ENCODE results near the gene S100A14. TPM values are rescaled to one million over a fixed set of nuclear protein-coding genes. Genes with fewer than 3 reads are reported as not detected.
A peak's percentile ranks its signal among the peaks of the same experiment; 100 is the strongest.

The S100A14 gene
- total and polyA plus RNA-seq, 2 of the 4 experiments (the other 2 are of a cell fraction), result 0.10 TPM; not detected in 1

DNA sequence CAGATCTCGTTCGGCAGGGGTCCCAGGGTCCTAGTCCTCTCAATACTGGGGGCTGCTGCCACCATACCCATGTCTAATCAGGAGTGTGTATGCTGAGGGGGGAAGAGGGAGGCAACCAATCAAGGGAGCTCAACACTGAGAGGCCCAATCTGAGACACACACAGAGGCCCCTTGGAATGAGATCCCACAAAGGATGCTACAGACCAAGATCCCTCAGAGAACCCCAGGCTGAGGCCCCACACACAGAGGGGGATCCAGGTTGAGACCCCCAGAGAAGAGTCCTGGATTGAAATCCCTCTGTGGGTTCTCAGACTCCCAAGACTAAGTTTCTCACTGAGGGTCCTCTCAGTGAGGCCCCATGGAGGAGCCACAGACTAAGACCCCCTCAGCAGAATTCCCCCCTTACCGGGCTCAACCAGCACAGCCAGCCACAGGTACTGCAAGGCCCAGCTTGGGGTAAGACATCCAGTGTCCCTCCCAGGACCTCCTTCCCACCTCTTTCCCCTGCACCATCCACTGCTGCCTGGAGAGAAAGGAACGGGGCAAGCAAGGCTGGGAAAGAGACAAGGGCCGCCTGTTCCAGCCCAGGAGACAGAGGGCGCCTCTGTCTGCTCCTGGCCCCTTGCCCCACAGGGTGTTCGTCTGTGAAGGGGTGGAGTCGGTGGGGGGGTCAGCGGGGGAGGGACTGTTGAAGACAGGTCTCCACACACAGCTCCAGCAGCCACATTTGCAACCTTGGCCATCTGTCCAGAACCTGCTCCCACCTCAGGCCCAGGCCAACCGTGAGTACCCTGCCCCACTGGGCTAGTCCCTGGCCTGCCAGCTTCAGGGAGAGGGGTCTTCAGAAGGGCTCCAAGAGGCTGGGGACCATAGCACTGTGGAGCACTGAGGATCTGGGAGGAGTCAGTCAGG, 11.8 kb upstream of the S100A14 start, which contains the start of gene S100A1:
Gene S100A1, plus strand, starts transcription at position 720 of the 912 bp plus-strand sequence. CDS start 2,088 bp downstream, outside the sequence.
- Histone ChIP-seq H2AK5ac (ENCODE audit: low read depth, low read length) (peak within 1 kb of the TSS; percentile 99), H3K4me1 (ENCODE audit: control insufficient read depth, insufficient read depth, low read length) (peaks cover 14% of the 10 kb centered on the region), H3K18ac (ENCODE audit: low read depth, low read length) (peak within 1 kb of the TSS; percentile 73), H2BK15ac (ENCODE audit: low read depth, low read length) (peak within 1 kb of the TSS; percentile 84; the same call in 2 of the 3 replicates), H2BK20ac (ENCODE audit: low read depth, low read length) (peak within 1 kb of the TSS; percentile 81), H3K79me1 (ENCODE audit: low read depth in 1 of 2, low read length in 2 of 2) (peaks cover 24 to 32% of the 10 kb centered on the region in 2 experiments), H3K23ac (ENCODE audit: low read depth, low read length) (peak within 1 kb of the TSS; percentile 84), H4K20me1 (ENCODE audit: insufficient read depth, low read length) (no peaks in the 10 kb centered on the region), H2BK120ac (ENCODE audit: low read depth, low read length) (peak within 1 kb of the TSS; percentile 85), H2AFZ (replicated peaks; ENCODE audit: low read length, poor library complexity) (peak within 1 kb of the TSS; percentile 84), H3K14ac (replicated peaks; ENCODE audit: low read depth, low read length) (peak within 1 kb of the TSS; percentile 99), H3K9me3 (ENCODE audit: control insufficient read depth, insufficient read depth, low read length) (no peaks in the 10 kb centered on the region), H3K27me3 (ENCODE audit: control insufficient read depth, insufficient read depth, low read length) (no peaks in the 10 kb centered on the region), H3K56ac (ENCODE audit: extremely low read depth, insufficient read depth, low read length) (peak within 1 kb of the TSS; percentile 94), H3K9me1 (ENCODE audit: insufficient read depth, low read length) (peaks cover 29% of the 10 kb centered on the region), H2AK9ac (replicated peaks; ENCODE audit: low read depth, low read length, poor library complexity) (peak within 1 kb of the TSS; percentile 97), H2BK5ac (ENCODE audit: low read depth, low read length, poor library complexity, severe bottlenecking) (peak within 1 kb of the TSS; percentile 92), H4K5ac (ENCODE audit: low read depth, low read length) (peak within 1 kb of the TSS; percentile 87), H3K4ac (ENCODE audit: low read depth, low read length) (peak within 1 kb of the TSS; percentile 96), H4K91ac (ENCODE audit: insufficient read depth, low read depth, low read length) (peak within 1 kb of the TSS; percentile 97), H4K8ac (ENCODE audit: low read depth in 2 of 2, low read length in 2 of 2) (peak within 1 kb of the TSS; percentile 87 to 94), H3K4me3 (ENCODE audit: insufficient read depth, low read depth, low read length) (peak within 1 kb of the TSS; percentile 54), H3K27ac (ENCODE audit: insufficient read depth, low read length) (peak within 1 kb of the TSS; percentile 96), H3K4me2 (ENCODE audit: low read depth, low read length) (peak within 1 kb of the TSS; percentile 83), H3K9ac (ENCODE audit: low read depth, low read length) (peak within 1 kb of the TSS; percentile 85), H3K36me3 (ENCODE audit: control insufficient read depth, insufficient read depth, low read length) (peaks cover 9% of the 10 kb centered on the region; the same call in 1 of the 2 replicates)
- TF ChIP-seq MXI1 (IDR thresholded peaks at IDR 0.05; ENCODE audit: borderline replicate concordance, low read depth, low read length) (no peak), MAZ (IDR thresholded peaks at IDR 0.05; ENCODE audit: borderline replicate concordance, low read depth, low read length) (no peak), CEBPB (IDR thresholded peaks at IDR 0.05; ENCODE audit: low read depth, low read length) (no peak), BHLHE40 (IDR thresholded peaks at IDR 0.05; ENCODE audit: low read depth, low read length) (no peak), SMC3 (IDR thresholded peaks at IDR 0.05; ENCODE audit: low read depth, low read length) (no peak), RFX5 (IDR thresholded peaks at IDR 0.05; ENCODE audit: low read depth, low read length) (no peak), RAD21 (IDR thresholded peaks at IDR 0.05; ENCODE audit: low read length) (no peak), POLR2A (IDR thresholded peaks at IDR 0.05; ENCODE audit: low read depth, low read length) (no peak), FOS (IDR thresholded peaks at IDR 0.05; ENCODE audit: low read depth, low read length) (no peak), RCOR1 (IDR thresholded peaks at IDR 0.05; ENCODE audit: insufficient replicate concordance, low read length) (no peak), CHD1 (IDR thresholded peaks at IDR 0.05; ENCODE audit: low read depth, low read length) (no peak)
- TF ChIP-seq, protein P1, sequence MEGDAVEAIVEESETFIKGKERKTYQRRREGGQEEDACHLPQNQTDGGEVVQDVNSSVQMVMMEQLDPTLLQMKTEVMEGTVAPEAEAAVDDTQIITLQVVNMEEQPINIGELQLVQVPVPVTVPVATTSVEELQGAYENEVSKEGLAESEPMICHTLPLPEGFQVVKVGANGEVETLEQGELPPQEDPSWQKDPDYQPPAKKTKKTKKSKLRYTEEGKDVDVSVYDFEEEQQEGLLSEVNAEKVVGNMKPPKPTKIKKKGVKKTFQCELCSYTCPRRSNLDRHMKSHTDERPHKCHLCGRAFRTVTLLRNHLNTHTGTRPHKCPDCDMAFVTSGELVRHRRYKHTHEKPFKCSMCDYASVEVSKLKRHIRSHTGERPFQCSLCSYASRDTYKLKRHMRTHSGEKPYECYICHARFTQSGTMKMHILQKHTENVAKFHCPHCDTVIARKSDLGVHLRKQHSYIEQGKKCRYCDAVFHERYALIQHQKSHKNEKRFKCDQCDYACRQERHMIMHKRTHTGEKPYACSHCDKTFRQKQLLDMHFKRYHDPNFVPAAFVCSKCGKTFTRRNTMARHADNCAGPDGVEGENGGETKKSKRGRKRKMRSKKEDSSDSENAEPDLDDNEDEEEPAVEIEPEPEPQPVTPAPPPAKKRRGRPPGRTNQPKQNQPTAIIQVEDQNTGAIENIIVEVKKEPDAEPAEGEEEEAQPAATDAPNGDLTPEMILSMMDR (conservative IDR thresholded peaks at IDR 0.05; ENCODE audit: low read depth, low read length), result no peak
- TF ChIP-seq, protein P2, sequence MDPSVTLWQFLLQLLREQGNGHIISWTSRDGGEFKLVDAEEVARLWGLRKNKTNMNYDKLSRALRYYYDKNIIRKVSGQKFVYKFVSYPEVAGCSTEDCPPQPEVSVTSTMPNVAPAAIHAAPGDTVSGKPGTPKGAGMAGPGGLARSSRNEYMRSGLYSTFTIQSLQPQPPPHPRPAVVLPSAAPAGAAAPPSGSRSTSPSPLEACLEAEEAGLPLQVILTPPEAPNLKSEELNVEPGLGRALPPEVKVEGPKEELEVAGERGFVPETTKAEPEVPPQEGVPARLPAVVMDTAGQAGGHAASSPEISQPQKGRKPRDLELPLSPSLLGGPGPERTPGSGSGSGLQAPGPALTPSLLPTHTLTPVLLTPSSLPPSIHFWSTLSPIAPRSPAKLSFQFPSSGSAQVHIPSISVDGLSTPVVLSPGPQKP (IDR thresholded peaks at IDR 0.05; ENCODE audit: borderline replicate concordance, low read depth, low read length), result no peak
- BruUV-seq (replicated peaks), result no TSS peak
- ChIA-PET CTCF (interaction anchor here (0.8 to 2.3 kb wide), 12 partner anchors 12 to 121 kb away, joined by 3 to 18 read pairs (median 5); partner anchors contain the start of gene S100A16), POLR2A (ENCODE audit: unreplicated experiment) (interaction anchor here (0.7 to 2.3 kb wide), 15 partner anchors 8 to 96 kb away, joined by 3 to 10 read pairs (median 5); partner anchors contain the start of genes S100A16 and S100A6)
- no peak for DNase-seq
- intact Hi-C loops (cut with micrococcal nuclease) (loop anchor here (1.0 to 5.0 kb wide), 3 partner anchors 55 to 117 kb away; no protein-coding TSS in a partner anchor), in situ Hi-C loops (cut with MboI; ENCODE audit: low sequenced_read_pairs) (no loop called here), dilution Hi-C loops (cut with HindIII; ENCODE audit: low sequenced_read_pairs, unreplicated experiment) (no loop called here)
- no peak for ATAC-seq (ENCODE audit: low read depth)
- WGBS, 2 experiments (ENCODE audit: extremely low coverage in 2 of 2, insufficient read length in 1 of 2), result 100% methylated on average over 1 of the region's 10 CpGs; no CpG with 5 or more reads in 1 of the 2 experiments
